Stimulated activated CD4-positive, alpha-beta T cell treated with anti-CD3 and anti-CD28 coated beads, Interleukin-2, amount 100 ng/mL, for 48 hours (primary cell): ENCODE results near the gene CCR4.
"Not testable (repeated sequence)": the region's sequence is repeated elsewhere in the genome, so short reads cannot be mapped to it uniquely, and the experiment has no call there.

Source experiments
- DNase-seq, 2 donors: peaks; one replicate each; pipeline ENCODE4 v3.0.0-alpha.2; 2020

Gene CCR4

GRCh38 chr3:32951410-32951811, at the start of gene CCR4:
TSS of gene CCR4 (plus strand) at chr3:32951644. CDS start at chr3:32953423, 1,779 bp downstream.
- peak in 1 of 2 donors; percentile 45 for DNase-seq

GRCh38 chr3:32902887-32903371, 48.5 kb upstream of the CCR4 start:
- DNase-seq = peak; percentile 13 to 16

GRCh38 chr3:32903953-32904352, 47.5 kb upstream of the CCR4 start:
- DNase-seq = no peak

GRCh38 chr3:32909999-32910398, 41.4 kb upstream of the CCR4 start:
- DNase-seq = no peak

- DNase-seq = no peak
These were observed 40.5 kb upstream of the CCR4 start for GRCh38 chr3:32910954-32911353.

- DNase-seq = no peak
These were observed 39.4 kb upstream of the CCR4 start for GRCh38 chr3:32912046-32912445.

- no peak for DNase-seq
These were observed 37.5 kb upstream of the CCR4 start for GRCh38 chr3:32913790-32914446.

- DNase-seq = no peak
These were observed 31.5 kb upstream of the CCR4 start for GRCh38 chr3:32919920-32920319.

GRCh38 chr3:32922078-32922477, 29.4 kb upstream of the CCR4 start:
- no peak for DNase-seq

- DNase-seq = no peak
These were observed 21.3 kb upstream of the CCR4 start for GRCh38 chr3:32930161-32930560.

GRCh38 chr3:32931273-32931672, 20.2 kb upstream of the CCR4 start:
- DNase-seq = not testable (repeated sequence)

GRCh38 chr3:32934150-32934742, 17.2 kb upstream of the CCR4 start:
- no peak for DNase-seq

- DNase-seq = no peak
These were observed 14.1 kb upstream of the CCR4 start for GRCh38 chr3:32937331-32937730.

GRCh38 chr3:32939531-32940284, 11.7 kb upstream of the CCR4 start:
- DNase-seq = not testable (repeated sequence)

- no peak for DNase-seq
These were observed 10.7 kb upstream of the CCR4 start for GRCh38 chr3:32940726-32941125.

- no peak for DNase-seq
These were observed 6.3 kb upstream of the CCR4 start for GRCh38 chr3:32945136-32945535.

- DNase-seq = not testable (repeated sequence)
These were observed 5.8 kb upstream of the CCR4 start for GRCh38 chr3:32945598-32945997.

- no peak for DNase-seq
These were observed 4.3 kb upstream of the CCR4 start for GRCh38 chr3:32946973-32947788.

GRCh38 chr3:32947789-32948238, 3.6 kb upstream of the CCR4 start:
- DNase-seq = peak; percentile 97 to 99

- DNase-seq = no peak
These were observed 2.6 kb upstream of the CCR4 start for GRCh38 chr3:32948625-32949445.

GRCh38 chr3:32950516-32950915, 928 bp upstream of the CCR4 start:
- no peak for DNase-seq
